Left lung (tissue), 10 donors: ENCODE results near the gene KCTD3. TPM values are rescaled to one million over a fixed set of nuclear protein-coding genes. Genes with fewer than 3 reads are reported as not detected.
A peak's percentile ranks its signal among the peaks of the same experiment; 100 is the strongest.

Source experiments
- ATAC-seq: fragments of 200-7000 bp; cut with Tn5 transposase; one replicate; pipeline ENCODE4 v1.9.1; 2020; ENCODE audit warnings: moderate library complexity
- DNase-seq, 4 donors: peaks; one replicate each; pipeline ENCODE4 v3.0.0-alpha.2; 2013 to 2020
- H3K27ac ChIP-seq, 2 donors: fragments of 200-600 bp; sonication (generic) in 1 of 2; one replicate each; pipeline versions ENCODE4 v1.5.0 to v1.8.0; 2020 to 2021
- H3K27me3 ChIP-seq, 2 donors: fragments of 200-600 bp; sonication (generic) in 1 of 2; one replicate each; pipeline versions ENCODE4 v1.5.0 to v1.8.0; 2020 to 2021
- H3K36me3 ChIP-seq, 2 donors: fragments of 200-600 bp; sonication (generic) in 1 of 2; one replicate each; pipeline versions ENCODE4 v1.5.0 to v1.8.0; 2020 to 2021
- H3K4me1 ChIP-seq, 2 donors: fragments of 200-600 bp; one replicate each; pipeline ENCODE4 v1.8.0; 2021
- H3K4me3 ChIP-seq, 2 donors: fragments of 200-600 bp; sonication (generic) in 1 of 2; one replicate each; pipeline versions ENCODE4 v1.5.0 to v1.8.0; 2020 to 2021; ENCODE audit warnings: mild to moderate bottlenecking in 1 of 2
- H3K9me3 ChIP-seq, 2 donors: fragments of 200-600 bp; sonication (generic) in 1 of 2; one replicate each; pipeline versions ENCODE4 v1.5.0 to v1.8.0; 2020 to 2021
- CTCF ChIP-seq, 2 donors: fragments of 200-600 bp; sonication (generic) in 1 of 2; IDR thresholded peaks; one replicate each; pipeline versions ENCODE4 v1.5.0 to v1.8.0; 2021; ENCODE audit warnings: antibody characterized with exemption in 2 of 2
- intact Hi-C, 2 donors: fragments of 100-400 bp; cut with DNase I; formaldehyde crosslinking; loops; one replicate each; pipeline versions ENCODE4 v1.11.2 to v1.14.2; 2022
- polyA plus RNA-seq, 6 donors: library from polyadenylated mRNA; unstranded; fragments of 120-200 nt; gene quantifications; one replicate each; pipeline ENCODE4 v1.2.1, GENCODE V29; 2013; ENCODE audit not compliant: insufficient read length in 6 of 6
- total RNA-seq, 2 donors: library from RNA; stranded (reverse); fragmentation: NEBNext Ultra II Directional; extraction: Animal tissue kit (Norgen Biotek cat#: 25700); gene quantifications; one replicate each; pipeline ENCODE4 v1.2.1, GENCODE V29; 2021
- donor health status: DM: no; HTN: yes; CAD: no.
- donor health status: DM: no; HTN: no; CAD: no.

Gene KCTD3
- total and polyA plus RNA-seq, 8 donors: 19.8 to 81.2 (median 68.9) TPM

GRCh38 chr1:215543191-215543606 is 23.9 kb upstream of the KCTD3 start:
- Histone ChIP-seq H3K9me3 (peaks cover 0 to 6% of the 10 kb centered on the region in 2 donors), H3K4me1 (peaks cover 0 to 9% of the 10 kb centered on the region in 2 donors), H3K36me3 (no peaks in the 10 kb centered on the region), H3K27ac (no peak overlapping the region), H3K27me3 (no peaks in the 10 kb centered on the region), H3K4me3 (no peak overlapping the region)
- no peak for TF ChIP-seq CTCF (IDR thresholded peaks at IDR 0.05)
- peak; percentile 88 for ATAC-seq
- intact Hi-C loops: no loop called here
- no peak for DNase-seq

- H3K27ac ChIP-seq: no peak overlapping the region
- ATAC-seq (no peak), DNase-seq (no peak)
- no peak for TF ChIP-seq CTCF (IDR thresholded peaks at IDR 0.05)
- no peaks in the 10 kb centered on the region for H3K36me3 ChIP-seq
- H3K9me3 ChIP-seq: peaks cover 0 to 6% of the 10 kb centered on the region in 2 donors
- peaks cover 0 to 9% of the 10 kb centered on the region in 2 donors for H3K4me1 ChIP-seq
- H3K4me3 ChIP-seq: no peak overlapping the region
- H3K27me3 ChIP-seq: no peaks in the 10 kb centered on the region
- intact Hi-C loops: no loop called here
These were observed 23.3 kb upstream of the KCTD3 start for GRCh38 chr1:215543806-215544205.

GRCh38 chr1:215544566-215544965 is 22.5 kb upstream of the KCTD3 start:
- Histone ChIP-seq H3K27ac (no peak overlapping the region), H3K27me3 (no peaks in the 10 kb centered on the region), H3K9me3 (peaks cover 0 to 6% of the 10 kb centered on the region in 2 donors), H3K4me1 (peaks cover 0 to 9% of the 10 kb centered on the region in 2 donors), H3K4me3 (no peak overlapping the region), H3K36me3 (no peaks in the 10 kb centered on the region)
- ATAC-seq (no peak), DNase-seq (no peak)
- TF ChIP-seq CTCF (IDR thresholded peaks at IDR 0.05): no peak
- intact Hi-C loops: no loop called here

- Histone ChIP-seq H3K4me3 (no peak overlapping the region), H3K4me1 (peaks cover 0 to 9% of the 10 kb centered on the region in 2 donors), H3K36me3 (no peaks in the 10 kb centered on the region), H3K27ac (no peak overlapping the region), H3K9me3 (peaks cover 0 to 6% of the 10 kb centered on the region in 2 donors), H3K27me3 (no peaks in the 10 kb centered on the region)
- DNase-seq: no peak
- no peak for TF ChIP-seq CTCF (IDR thresholded peaks at IDR 0.05)
- intact Hi-C loops: no loop called here
- ATAC-seq: no peak
These were observed 22.0 kb upstream of the KCTD3 start for GRCh38 chr1:215545096-215545495.

- peaks cover 0 to 9% of the 10 kb centered on the region in 2 donors for H3K4me1 ChIP-seq
- no peak for TF ChIP-seq CTCF (IDR thresholded peaks at IDR 0.05)
- H3K36me3 ChIP-seq: no peaks in the 10 kb centered on the region
- intact Hi-C loops: no loop called here
- H3K27me3 ChIP-seq: no peaks in the 10 kb centered on the region
- H3K4me3 ChIP-seq: no peak overlapping the region
- H3K27ac ChIP-seq: no peak overlapping the region
- ATAC-seq: no peak
- DNase-seq: no peak
- H3K9me3 ChIP-seq: peaks cover 0 to 6% of the 10 kb centered on the region in 2 donors
These were observed 20.1 kb upstream of the KCTD3 start for GRCh38 chr1:215547011-215547410.
